Neuron (in vitro differentiated cells): Measurements from ENCODE around the gene GRM5.
"Not testable (repeated sequence)": the region's sequence is repeated elsewhere in the genome, so short reads cannot be mapped to it uniquely, and the experiment has no call there.

Source experiments
- H2AFZ ChIP-seq: one replicate; pipeline ENCODE4 v1.6.1; 2013; ENCODE audit warnings: low read depth, mild to moderate bottlenecking, inconsistent platforms, low read length, moderate library complexity
- H3K27me3 ChIP-seq: one replicate; pipeline ENCODE4 v1.6.1; 2013; ENCODE audit warnings: low read length; ENCODE audit not compliant: insufficient read depth
- H3K36me3 ChIP-seq: one replicate; pipeline ENCODE4 v1.6.1; 2013; ENCODE audit warnings: low read length; ENCODE audit not compliant: insufficient read depth
- H3K4me1 ChIP-seq: one replicate; pipeline ENCODE4 v1.6.1; 2013; ENCODE audit warnings: low read length; ENCODE audit not compliant: insufficient read depth
- H3K4me3 ChIP-seq: 2 replicates; pipeline ENCODE4 v1.5.1; 2013; ENCODE audit warnings: mild to moderate bottlenecking, low read length, moderate library complexity
- H3K9me3 ChIP-seq: one replicate; pipeline ENCODE4 v1.6.1; 2013; ENCODE audit warnings: low read length

The GRM5 gene

DNA sequence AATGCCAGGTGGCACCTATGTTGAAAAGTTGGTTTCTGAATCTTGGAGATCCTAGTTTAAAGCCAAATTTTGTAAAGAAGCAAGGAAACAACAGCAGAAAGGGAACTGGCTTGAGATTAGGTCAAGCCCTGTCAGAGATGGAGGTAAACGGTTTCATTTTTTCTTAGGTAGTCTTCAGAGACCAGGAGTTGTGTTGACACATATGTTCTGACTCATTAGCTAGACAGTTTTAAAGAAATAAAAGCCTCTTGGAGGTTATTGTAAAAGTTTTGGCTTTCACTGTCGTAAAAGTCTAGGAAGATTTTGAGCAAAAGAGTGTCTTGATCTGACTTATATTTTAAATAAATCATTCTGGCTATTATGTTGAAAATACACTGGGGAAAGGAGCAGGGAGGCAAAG lies 576.8 kb downstream of the GRM5 start:
- H3K4me3 ChIP-seq: no peak overlapping the region
- no peaks in the 10 kb centered on the region for H3K9me3 ChIP-seq
- no peaks in the 10 kb centered on the region for H3K27me3 ChIP-seq
- H3K36me3 ChIP-seq: no peaks in the 10 kb centered on the region
- no peaks in the 10 kb centered on the region for H3K4me1 ChIP-seq
- H2AFZ ChIP-seq: no peak overlapping the region

DNA sequence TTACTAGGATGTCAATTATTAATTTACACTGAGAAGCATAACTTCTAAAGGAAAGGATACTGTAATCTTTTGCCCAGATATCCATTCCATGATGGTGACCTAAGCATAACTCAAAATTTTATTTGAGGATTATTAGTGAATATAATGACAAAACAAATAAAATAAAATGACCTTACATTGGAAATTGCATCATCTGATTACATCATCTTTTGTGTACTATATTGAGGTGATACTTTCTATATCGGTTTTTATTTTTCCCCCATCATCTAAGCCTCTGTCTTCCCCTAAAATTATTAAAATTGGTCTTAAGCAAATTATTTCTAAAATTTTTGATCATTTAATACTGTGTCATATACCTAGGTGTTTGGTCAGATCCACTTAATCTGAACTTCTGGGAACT lies 578.1 kb downstream of the GRM5 start:
- Histone ChIP-seq H3K4me1 (no peaks in the 10 kb centered on the region), H3K9me3 (no peaks in the 10 kb centered on the region), H3K4me3 (no peak overlapping the region), H2AFZ (no peak overlapping the region), H3K36me3 (no peaks in the 10 kb centered on the region), H3K27me3 (no peaks in the 10 kb centered on the region)

GRCh38 chr11:88484873-88485621 lies 580.7 kb downstream of the GRM5 start:
- H3K27me3 ChIP-seq: no peaks in the 10 kb centered on the region
- H3K4me1 ChIP-seq: no peaks in the 10 kb centered on the region
- H2AFZ ChIP-seq: no peak overlapping the region
- H3K9me3 ChIP-seq: no peaks in the 10 kb centered on the region
- no peak overlapping the region for H3K4me3 ChIP-seq
- no peaks in the 10 kb centered on the region for H3K36me3 ChIP-seq

DNA sequence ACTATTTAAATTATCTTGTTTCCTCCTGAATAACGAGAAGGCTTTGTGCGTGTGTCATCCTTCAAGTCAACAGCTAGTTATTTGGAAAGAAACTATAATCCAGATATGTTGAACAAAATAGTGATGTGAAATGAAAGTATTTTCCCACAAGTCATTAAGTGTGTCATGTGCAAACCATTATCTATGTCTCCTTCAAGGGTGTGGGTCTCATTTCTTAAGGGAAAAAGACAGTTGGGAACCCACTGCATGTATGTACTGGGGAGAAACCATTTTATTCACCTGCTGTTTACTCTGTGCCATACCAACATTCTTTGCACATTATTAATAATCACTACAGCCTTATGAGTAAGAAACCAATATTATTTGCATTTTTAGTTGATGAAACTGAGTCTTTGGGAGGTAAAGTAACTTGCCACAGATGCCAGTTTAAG lies 582.9 kb downstream of the GRM5 start:
- no peaks in the 10 kb centered on the region for H3K36me3 ChIP-seq
- H3K4me3 ChIP-seq: no peak overlapping the region
- no peaks in the 10 kb centered on the region for H3K9me3 ChIP-seq
- H3K4me1 ChIP-seq: no peaks in the 10 kb centered on the region
- H2AFZ ChIP-seq: no peak overlapping the region
- H3K27me3 ChIP-seq: no peaks in the 10 kb centered on the region

- Histone ChIP-seq H2AFZ (no peak overlapping the region), H3K9me3 (no peaks in the 10 kb centered on the region), H3K27me3 (no peaks in the 10 kb centered on the region), H3K4me3 (no peak overlapping the region), H3K36me3 (no peaks in the 10 kb centered on the region), H3K4me1 (no peaks in the 10 kb centered on the region)
Observed at GRCh38 chr11:88480223-88480622, 585.6 kb downstream of the GRM5 start.

DNA sequence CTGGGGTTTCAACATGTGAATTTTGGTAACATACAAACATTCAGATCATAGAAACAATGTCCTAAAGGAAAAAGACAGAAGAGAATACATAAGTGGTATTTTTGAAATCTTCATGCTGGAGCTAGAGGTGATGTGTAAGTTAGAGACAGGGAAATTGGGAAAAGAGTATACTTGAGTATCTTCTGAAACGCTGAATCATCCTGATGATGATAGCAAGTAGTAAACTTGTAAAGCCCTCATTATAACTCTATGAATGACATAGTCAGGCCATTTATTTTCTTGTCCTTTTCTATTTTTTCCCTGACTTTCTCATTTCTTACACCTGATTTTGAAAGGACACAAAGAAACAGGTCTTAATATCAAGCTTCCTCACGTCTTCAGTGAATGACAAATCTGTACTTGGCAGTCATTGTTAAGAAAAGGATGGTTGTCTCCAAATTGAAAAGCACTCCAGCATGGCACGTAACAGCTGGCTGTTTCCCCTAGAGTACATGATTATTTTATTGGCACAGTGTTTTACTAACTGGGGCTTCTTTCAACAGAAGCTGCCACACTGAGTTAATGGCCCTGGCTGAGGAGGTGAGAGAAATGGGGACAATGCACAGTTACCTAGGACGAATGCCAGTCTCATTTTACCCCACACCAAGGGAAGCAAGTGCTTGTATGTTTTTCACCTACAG lies 587.5 kb downstream of the GRM5 start:
- Histone ChIP-seq H3K9me3 (no peaks in the 10 kb centered on the region), H2AFZ (no peak overlapping the region), H3K27me3 (no peaks in the 10 kb centered on the region), H3K4me3 (no peak overlapping the region), H3K36me3 (no peaks in the 10 kb centered on the region), H3K4me1 (no peaks in the 10 kb centered on the region)

- Histone ChIP-seq H3K27me3 (no peaks in the 10 kb centered on the region), H2AFZ (no peak overlapping the region), H3K4me1 (no peaks in the 10 kb centered on the region), H3K36me3 (no peaks in the 10 kb centered on the region), H3K9me3 (no peaks in the 10 kb centered on the region), H3K4me3 (no peak overlapping the region)
Observed at GRCh38 chr11:88475991-88476418, 589.8 kb downstream of the GRM5 start.

- no peak overlapping the region for H3K4me3 ChIP-seq
- no peaks in the 10 kb centered on the region for H3K4me1 ChIP-seq
- H3K27me3 ChIP-seq: no peaks in the 10 kb centered on the region
- no peaks in the 10 kb centered on the region for H3K36me3 ChIP-seq
- no peak overlapping the region for H2AFZ ChIP-seq
- H3K9me3 ChIP-seq: no peaks in the 10 kb centered on the region
Observed at GRCh38 chr11:88474655-88475054, 591.1 kb downstream of the GRM5 start.

DNA sequence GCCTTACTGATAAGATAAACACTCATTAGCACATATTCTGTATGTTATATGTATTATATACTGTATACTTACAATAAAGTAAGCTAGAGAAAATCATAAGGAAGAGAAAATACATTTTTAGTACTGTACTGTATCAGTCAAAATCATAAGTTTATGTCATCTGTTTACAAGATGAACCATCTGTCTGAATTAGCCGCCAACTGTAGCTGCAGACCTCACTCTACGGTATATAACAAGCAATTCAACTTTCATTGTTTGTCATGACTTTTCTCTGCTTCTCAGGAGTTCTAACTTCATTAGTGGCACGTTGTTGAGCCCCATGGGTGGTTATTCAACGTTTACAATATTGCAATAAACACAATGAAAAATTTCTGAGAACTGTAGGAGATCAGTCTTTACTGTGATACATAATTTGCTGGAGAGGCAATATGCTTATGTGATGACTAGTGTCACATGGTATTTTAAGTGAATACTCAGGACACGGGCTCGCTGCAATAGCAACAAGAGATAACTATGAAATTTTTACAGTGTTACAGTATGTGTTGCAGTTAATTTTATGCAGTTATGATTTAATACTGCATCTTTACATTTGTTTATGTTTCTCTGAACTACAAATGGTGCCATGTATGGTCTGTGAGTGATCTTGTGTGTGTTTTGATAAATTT lies 596.1 kb downstream of the GRM5 start:
- Histone ChIP-seq H3K4me3 (no peak overlapping the region), H3K36me3 (no peaks in the 10 kb centered on the region), H2AFZ (no peak overlapping the region), H3K27me3 (no peaks in the 10 kb centered on the region), H3K9me3 (no peaks in the 10 kb centered on the region), H3K4me1 (no peaks in the 10 kb centered on the region)

GRCh38 chr11:88464528-88464927 lies 601.3 kb downstream of the GRM5 start:
- Histone ChIP-seq H3K27me3 (no peaks in the 10 kb centered on the region), H3K4me3 (no peak overlapping the region), H3K36me3 (no peaks in the 10 kb centered on the region), H2AFZ (no peak overlapping the region), H3K9me3 (no peaks in the 10 kb centered on the region), H3K4me1 (no peaks in the 10 kb centered on the region)

GRCh38 chr11:88463301-88463700 lies 602.5 kb downstream of the GRM5 start:
- H2AFZ ChIP-seq, H3K36me3 ChIP-seq, H3K9me3 ChIP-seq, H3K4me1 ChIP-seq, H3K27me3 ChIP-seq, H3K4me3 ChIP-seq: not testable (repeated sequence)

GRCh38 chr11:88458047-88458446 lies 607.7 kb downstream of the GRM5 start:
- H3K4me3 ChIP-seq, H3K27me3 ChIP-seq: not testable (repeated sequence)

GRCh38 chr11:88455974-88456373 lies 609.8 kb downstream of the GRM5 start:
- H3K27me3 ChIP-seq: no peaks in the 10 kb centered on the region
- no peak overlapping the region for H2AFZ ChIP-seq
- H3K4me3 ChIP-seq: no peak overlapping the region
- no peaks in the 10 kb centered on the region for H3K4me1 ChIP-seq
- no peaks in the 10 kb centered on the region for H3K9me3 ChIP-seq
- no peaks in the 10 kb centered on the region for H3K36me3 ChIP-seq

More at GRCh38 chr11:88458047-88458446, 607.7 kb downstream of the GRM5 start:
- not testable (repeated sequence) for H3K36me3 ChIP-seq, H3K9me3 ChIP-seq, H2AFZ ChIP-seq, H3K4me1 ChIP-seq
